ENCODE results near the gene RPGRIP1L.

- TF ChIP-seq GATA2 (IDR thresholded peaks at IDR 0.05; ENCODE audit: low read depth, low read length) (no peak), GATA3 (IDR thresholded peaks at IDR 0.05; ENCODE audit: low read depth, low read length) (no peak)
These were observed 142.4 kb downstream of the RPGRIP1L start for GRCh38 chr16:53561101-53561888.
